ENCODE results near the gene BASP1. TPM values are rescaled to one million over a fixed set of nuclear protein-coding genes. Genes with fewer than 3 reads are reported as not detected.

The BASP1 gene
- total and polyA plus RNA-seq, 11 donors, result 0.66 to 13.6 (median 2.8) TPM

DNA sequence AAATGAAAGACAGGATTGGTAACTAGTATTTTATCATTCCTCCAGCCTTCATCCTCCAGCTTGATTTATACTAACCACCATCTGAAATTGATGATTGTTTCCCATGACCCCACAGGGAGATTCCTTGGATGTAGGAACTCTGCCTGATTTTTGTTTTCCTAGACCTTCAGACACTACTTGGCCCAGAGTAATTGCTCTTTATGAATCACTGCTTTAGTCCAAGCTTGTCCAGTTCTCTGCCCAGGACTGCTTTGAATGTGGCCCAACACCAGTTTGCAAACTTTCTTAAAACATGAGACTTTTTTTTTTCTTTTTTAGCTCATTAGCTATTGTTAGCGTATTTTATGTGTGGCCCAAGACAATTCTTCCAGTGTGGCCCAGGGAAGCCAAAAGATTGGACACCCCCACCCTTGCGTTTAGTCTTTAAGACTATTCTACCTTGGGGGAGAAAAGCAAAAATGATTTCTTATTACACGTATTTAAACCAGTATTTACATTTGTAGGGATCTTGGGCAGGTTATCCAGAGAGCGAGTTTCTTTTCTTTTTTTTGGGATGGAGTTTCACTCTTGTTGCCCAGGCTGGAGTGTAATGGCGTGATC, 18.4 kb downstream of the BASP1 start:
- H3K4me3 ChIP-seq, result no peak overlapping the region
- no peak for DNase-seq
- no peaks in the 10 kb centered on the region for H3K36me3 ChIP-seq
- ATAC-seq, result no peak
- TF ChIP-seq CTCF (IDR thresholded peaks at IDR 0.05), result no peak
- no peak for TF ChIP-seq POLR2A (IDR thresholded peaks at IDR 0.05)
- no peaks in the 10 kb centered on the region for H3K27me3 ChIP-seq
- intact Hi-C loops (cut with DNase I), result no loop called here
- H3K27ac ChIP-seq, result no peak overlapping the region
- H3K9me3 ChIP-seq, result no peaks in the 10 kb centered on the region
- H3K4me1 ChIP-seq, result peaks cover 0 to 18% (median 0%) of the 10 kb centered on the region in 12 donors
- WGBS, 4 donors, result 84 to 95% (median 94%) methylated on average over 5 of the region's 5 CpGs

GRCh38 chr5:17238521-17239041, 21.1 kb downstream of the BASP1 start:
- Histone ChIP-seq H3K27me3 (no peaks in the 10 kb centered on the region), H3K9me3 (no peaks in the 10 kb centered on the region), H3K4me3 (no peak overlapping the region), H3K36me3 (no peaks in the 10 kb centered on the region), H3K27ac (no peak overlapping the region), H3K4me1 (peaks cover 0 to 14% (median 0%) of the 10 kb centered on the region in 12 donors)
- no peak for DNase-seq
- intact Hi-C loops (cut with DNase I), result no loop called here
- 58 to 66% (median 60%) methylated on average over 6 of the region's 6 CpGs for WGBS, 4 donors
- no peak for ATAC-seq
- TF ChIP-seq CTCF (IDR thresholded peaks at IDR 0.05), result no peak
- TF ChIP-seq POLR2A (IDR thresholded peaks at IDR 0.05), result no peak

GRCh38 chr5:17239953-17240352, 22.5 kb downstream of the BASP1 start:
- no peaks in the 10 kb centered on the region for H3K27me3 ChIP-seq
- H3K9me3 ChIP-seq, result no peaks in the 10 kb centered on the region
- H3K4me1 ChIP-seq, result peaks cover 0 to 1% (median 0%) of the 10 kb centered on the region in 12 donors
- intact Hi-C loops (cut with DNase I), result no loop called here
- WGBS, 4 donors, result 90 to 97% (median 95%) methylated on average over 6 of the region's 6 CpGs
- no peak overlapping the region for H3K4me3 ChIP-seq
- H3K27ac ChIP-seq, result no peak overlapping the region
- no peak for ATAC-seq
- no peak for DNase-seq
- no peak for TF ChIP-seq CTCF (IDR thresholded peaks at IDR 0.05)
- no peak for TF ChIP-seq POLR2A (IDR thresholded peaks at IDR 0.05)
- H3K36me3 ChIP-seq, result no peaks in the 10 kb centered on the region

DNA sequence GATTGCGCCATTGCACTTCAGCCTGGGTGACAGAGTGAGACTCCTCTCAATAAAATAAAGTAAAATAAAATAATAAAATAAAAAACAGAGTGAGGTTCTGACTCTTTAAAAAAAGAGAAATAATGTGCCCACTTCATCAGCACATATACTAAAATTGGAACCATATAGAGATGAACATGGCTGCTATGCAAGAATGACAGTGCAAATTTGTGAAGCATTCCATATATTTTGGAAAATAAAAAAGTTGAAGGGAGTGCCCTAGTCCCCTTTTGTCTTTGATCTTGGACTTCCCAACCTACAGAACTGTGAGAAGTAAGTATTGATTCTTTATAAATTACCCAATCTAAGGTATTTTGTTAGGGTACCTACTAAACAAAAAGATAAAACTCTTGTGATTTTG, 23.1 kb downstream of the BASP1 start:
- no peak for DNase-seq
- no peak for ATAC-seq
- Histone ChIP-seq H3K36me3 (no peaks in the 10 kb centered on the region), H3K27ac (no peak overlapping the region), H3K4me1 (no peaks in the 10 kb centered on the region), H3K9me3 (no peaks in the 10 kb centered on the region), H3K4me3 (no peak overlapping the region), H3K27me3 (no peaks in the 10 kb centered on the region)
- no peak for TF ChIP-seq POLR2A (IDR thresholded peaks at IDR 0.05)
- TF ChIP-seq CTCF (IDR thresholded peaks at IDR 0.05), result no peak
- intact Hi-C loops (cut with DNase I), result no loop called here
- WGBS, 4 donors, result 92 to 100% (median 95%) methylated on average over 1 of the region's 1 CpG
